ENCODE measurements around the gene TMEM98. TPM values are rescaled to one million over a fixed set of nuclear protein-coding genes. Genes with fewer than 3 reads are reported as not detected.
A peak's percentile ranks its signal among the peaks of the same experiment; 100 is the strongest.

TMEM98 gene
- total and polyA plus RNA-seq, 2 of the 8 experiments (the other 6 are each of a cell fraction or from before 2014, with no cell fraction given): 86.1 to 232 TPM

DNA sequence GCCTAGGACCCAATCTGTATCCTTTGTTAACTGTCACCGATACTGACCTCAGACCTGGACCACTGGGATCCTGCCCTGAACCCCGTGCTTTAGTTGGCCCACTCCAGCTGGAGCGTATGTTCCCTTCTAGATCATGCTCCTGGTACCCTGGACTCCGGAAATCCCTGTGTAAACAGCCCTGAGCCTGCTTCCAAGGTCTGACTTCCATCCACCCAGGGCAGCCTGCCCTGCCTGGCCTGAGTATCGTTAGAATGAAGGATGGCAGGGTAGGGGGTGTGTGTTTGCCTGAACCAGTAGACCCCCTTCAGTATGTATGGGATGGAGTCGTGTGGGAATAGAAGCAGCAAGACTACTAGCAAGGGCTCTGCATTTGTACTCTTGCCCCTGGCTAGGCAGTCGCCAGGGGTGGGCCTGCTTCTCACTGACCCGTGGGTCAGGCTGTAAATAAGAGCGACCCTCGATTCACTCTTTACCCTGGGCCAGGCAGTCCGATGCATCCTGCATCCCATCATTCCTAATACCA is 691 bp upstream of the TMEM98 start:
- H2BK15ac ChIP-seq (ENCODE audit: low read length): peak overlapping the region; percentile 88; the same call in 1 of the 2 replicates
- peak overlapping the region; percentile 66 for H2AFZ ChIP-seq (ENCODE audit: low read length)
- no peak overlapping the region for H3K23ac ChIP-seq (ENCODE audit: insufficient read length)
- H3K4me1 ChIP-seq (replicated peaks in 1 of 4; ENCODE audit: control insufficient read depth in 3 of 4, insufficient read depth in 4 of 4, low read length in 3 of 4): peaks cover 4 to 22% (median 16%) of the 10 kb centered on the region in 4 experiments; a peak in 6 of 7 replicates
- no peak overlapping the region for H2BK20ac ChIP-seq (ENCODE audit: low read length)
- no peak overlapping the region for H4K8ac ChIP-seq (ENCODE audit: extremely low read depth, insufficient read depth, low read length)
- no peak for TF ChIP-seq CEBPB (IDR thresholded peaks at IDR 0.05; ENCODE audit: low read depth, low read length)
- 0 out of 2 replicates have a peak overlapping the region, but pooled peaks have one; percentile 30 for H2BK5ac ChIP-seq (ENCODE audit: low read depth, low read length)
- H2BK12ac ChIP-seq (ENCODE audit: low read depth, low read length): peak overlapping the region; percentile 84; the same call in 1 of the 2 replicates
- peak overlapping the region; percentile 78 to 100 for H3K4me2 ChIP-seq (ENCODE audit: insufficient read depth in 1 of 2, low read depth in 2 of 2, low read length in 2 of 2)
- H3K27me3 ChIP-seq (replicated peaks in 1 of 4; ENCODE audit: control insufficient read depth in 3 of 4, extremely low read depth in 1 of 4, insufficient read depth in 3 of 4, low read length in 3 of 4): peaks cover 0 to 7% (median 6%) of the 10 kb centered on the region in 4 experiments; a peak in 3 of 7 replicates
- H3K9ac ChIP-seq (replicated peaks in 1 of 4; ENCODE audit: extremely low read depth in 1 of 4, low read depth in 3 of 4, low read length in 3 of 4): peak overlapping the region in 1 of 4 experiments; percentile 53; a peak in 2 of 7 replicates
- no peaks in the 10 kb centered on the region for H4K20me1 ChIP-seq (replicated peaks in 1 of 2; ENCODE audit: control insufficient read depth in 1 of 2, insufficient read depth in 2 of 2, low read length in 2 of 2)
- peaks cover 17% of the 10 kb centered on the region for H3K23me2 ChIP-seq (ENCODE audit: low read depth, low read length)
- no peak overlapping the region for H4K5ac ChIP-seq (ENCODE audit: insufficient read length, low read depth, low read length)
- H3K79me1 ChIP-seq (ENCODE audit: low read depth, low read length): peaks cover 6% of the 10 kb centered on the region
- peak overlapping the region; percentile 50 to 98 (median 80) for H3K4me3 ChIP-seq (ENCODE audit: extremely low read depth in 1 of 4, insufficient read depth in 2 of 4, low read depth in 3 of 4, low read length in 4 of 4)
- peak overlapping the region; percentile 87 for H3K18ac ChIP-seq (ENCODE audit: extremely low read depth, low read length)
- FAIRE-seq (no peak), DNase-seq (ENCODE audit: low read depth in 1 of 2, low spot score in 2 of 2) (no peak)
- ChIA-PET CTCF (ENCODE audit: partially characterized antibody) (interaction anchor here (0.6 to 4.8 kb wide), 4 partner anchors 11 to 391 kb away, joined by 3 to 43 read pairs (median 4); no protein-coding TSS in a partner anchor), POLR2A (ENCODE audit: partially characterized antibody) (interaction anchor here (0.8 to 0.9 kb wide), 2 partner anchors 9 to 153 kb away, joined by 3 to 4 read pairs; no protein-coding TSS in a partner anchor)
- H2AK5ac ChIP-seq (ENCODE audit: low read depth, low read length): no peak overlapping the region
- 59% methylated on average over 11 of the region's 11 CpGs; no CpG with 5 or more reads in 1 of the 2 experiments for WGBS, 2 experiments (ENCODE audit: extremely low coverage in 1 of 2, insufficient coverage in 1 of 2, insufficient read length in 1 of 2, insufficient replicate concordance in 2 of 2, low coverage in 1 of 2, low lambda C conversion rate in 2 of 2, missing lambda C conversion rate in 1 of 2)
- H3K14ac ChIP-seq (ENCODE audit: insufficient read length): no peak overlapping the region
- no peak overlapping the region for H4K91ac ChIP-seq (replicated peaks; ENCODE audit: insufficient read length, low read length)
- H3K4ac ChIP-seq (replicated peaks; ENCODE audit: insufficient read length, low read depth, low read length): peak overlapping the region; percentile 72
- no peak overlapping the region for H3K27ac ChIP-seq (ENCODE audit: low read depth, low read length)
- peak overlapping the region; percentile 18 for H2BK120ac ChIP-seq (replicated peaks; ENCODE audit: low read depth, low read length)
- peaks cover 0 to 3% of the 10 kb centered on the region in 2 experiments; a peak in 1 of 4 replicates for H3K9me3 ChIP-seq (ENCODE audit: insufficient read depth in 2 of 2, low read depth in 1 of 2, low read length in 1 of 2)
- peaks cover 4 to 15% of the 10 kb centered on the region in 2 experiments for H3K79me2 ChIP-seq (ENCODE audit: control insufficient read depth in 1 of 2, insufficient read depth in 2 of 2, low read length in 2 of 2)
- H3K36me3 ChIP-seq (ENCODE audit: control insufficient read depth in 2 of 4, insufficient read depth in 4 of 4, low read length in 3 of 4): peaks cover 0 to 9% (median 4%) of the 10 kb centered on the region in 4 experiments; a peak in 5 of 8 replicates
- H3K56ac ChIP-seq (replicated peaks; ENCODE audit: insufficient read length, low read depth, low read length): no peak overlapping the region
